Measurements from ENCODE around the gene XRCC3.

XRCC3 gene

DNA sequence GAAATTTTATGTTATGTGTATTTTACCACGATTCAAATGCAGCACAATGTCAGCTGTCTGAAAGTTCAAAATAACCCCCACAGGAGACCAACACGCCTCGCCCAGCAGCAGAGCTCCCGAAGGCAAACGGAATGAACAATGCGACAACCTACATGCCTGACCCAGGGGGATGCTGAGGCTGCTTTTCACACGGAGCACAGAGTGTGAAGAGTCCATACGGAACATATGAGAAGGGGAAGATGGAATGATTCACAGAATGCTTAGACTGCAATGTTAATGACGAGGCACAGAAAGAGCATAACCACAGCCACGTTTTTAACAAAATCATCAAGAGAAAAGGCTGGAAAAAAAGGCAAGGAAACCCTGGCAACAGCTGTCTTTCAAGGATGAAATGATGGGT is 22.9 kb upstream of the XRCC3 start:
- no peak for DNase-seq

GRCh38 chr14:103737432-103738045 is 22.3 kb upstream of the XRCC3 start:
- DNase-seq = no peak

GRCh38 chr14:103736546-103737431 is 21.5 kb upstream of the XRCC3 start:
- DNase-seq = no peak

GRCh38 chr14:103735815-103736545 is 20.7 kb upstream of the XRCC3 start:
- DNase-seq = no peak

- no peak for DNase-seq
Measured at GRCh38 chr14:103735439-103735814, 20.2 kb upstream of the XRCC3 start.

GRCh38 chr14:103735022-103735421 is 19.8 kb upstream of the XRCC3 start:
- DNase-seq = no peak

GRCh38 chr14:103734081-103734888 is 19.0 kb upstream of the XRCC3 start:
- DNase-seq = no peak

DNA sequence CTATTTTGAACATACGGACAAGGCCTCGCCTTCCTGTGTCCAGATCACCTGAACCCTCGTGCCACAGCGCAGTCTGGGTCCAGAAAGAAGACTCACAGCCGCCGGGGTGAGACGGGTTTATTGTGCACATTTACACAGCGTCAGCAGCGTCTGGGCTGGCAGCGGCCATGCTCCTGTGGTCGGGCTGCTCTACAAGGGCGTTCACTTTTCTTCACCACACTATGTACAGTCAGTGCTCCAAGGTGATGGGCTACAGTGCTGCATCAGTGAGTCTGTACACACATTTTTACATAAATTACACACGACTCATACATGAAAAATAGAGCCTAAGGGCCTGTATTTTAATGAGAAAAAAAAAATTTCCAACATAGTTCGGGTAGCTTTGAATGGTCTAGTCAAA is 18.4 kb upstream of the XRCC3 start:
- no peak for DNase-seq

DNA sequence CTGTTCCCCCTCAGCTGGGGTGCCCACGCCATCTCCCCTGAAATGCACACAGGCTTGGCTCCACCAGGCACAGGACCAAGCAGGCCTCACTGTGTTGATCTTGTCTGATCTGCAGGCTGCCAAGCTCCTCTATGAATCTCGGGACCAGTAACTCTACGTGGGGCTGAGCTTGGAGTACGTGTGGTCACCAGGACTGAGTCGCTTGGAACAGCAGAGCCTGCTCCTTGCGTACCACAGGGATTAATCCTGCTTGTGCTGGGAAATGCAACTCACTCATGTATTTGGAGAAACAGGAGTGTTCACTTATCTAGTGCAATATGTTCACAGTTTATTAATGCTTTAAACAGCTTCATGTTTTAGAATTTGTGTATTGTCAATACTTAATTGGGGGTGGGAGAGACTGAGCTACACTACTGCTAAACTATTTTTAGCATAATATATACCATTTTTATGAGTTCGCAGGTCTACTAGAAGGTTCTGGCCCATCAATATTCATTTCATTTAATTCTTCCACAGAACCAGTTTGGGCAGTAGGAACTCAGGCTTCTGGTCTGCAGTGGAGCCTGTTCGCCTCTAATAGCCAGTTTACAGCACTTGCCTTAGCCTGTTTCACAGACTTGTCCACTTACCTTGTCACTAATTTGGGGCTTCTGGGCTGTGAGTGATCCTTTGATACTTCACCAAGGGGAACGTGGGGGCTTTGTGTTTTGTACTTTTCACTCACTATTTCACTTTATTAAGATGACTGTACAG is 17.8 kb upstream of the XRCC3 start:
- DNase-seq = no peak

- no peak for DNase-seq
Measured at GRCh38 chr14:103731916-103732867, 16.9 kb upstream of the XRCC3 start.

GRCh38 chr14:103731481-103731880 is 16.2 kb upstream of the XRCC3 start:
- DNase-seq = no peak

GRCh38 chr14:103730490-103731035 is 15.3 kb upstream of the XRCC3 start:
- no peak for DNase-seq

DNA sequence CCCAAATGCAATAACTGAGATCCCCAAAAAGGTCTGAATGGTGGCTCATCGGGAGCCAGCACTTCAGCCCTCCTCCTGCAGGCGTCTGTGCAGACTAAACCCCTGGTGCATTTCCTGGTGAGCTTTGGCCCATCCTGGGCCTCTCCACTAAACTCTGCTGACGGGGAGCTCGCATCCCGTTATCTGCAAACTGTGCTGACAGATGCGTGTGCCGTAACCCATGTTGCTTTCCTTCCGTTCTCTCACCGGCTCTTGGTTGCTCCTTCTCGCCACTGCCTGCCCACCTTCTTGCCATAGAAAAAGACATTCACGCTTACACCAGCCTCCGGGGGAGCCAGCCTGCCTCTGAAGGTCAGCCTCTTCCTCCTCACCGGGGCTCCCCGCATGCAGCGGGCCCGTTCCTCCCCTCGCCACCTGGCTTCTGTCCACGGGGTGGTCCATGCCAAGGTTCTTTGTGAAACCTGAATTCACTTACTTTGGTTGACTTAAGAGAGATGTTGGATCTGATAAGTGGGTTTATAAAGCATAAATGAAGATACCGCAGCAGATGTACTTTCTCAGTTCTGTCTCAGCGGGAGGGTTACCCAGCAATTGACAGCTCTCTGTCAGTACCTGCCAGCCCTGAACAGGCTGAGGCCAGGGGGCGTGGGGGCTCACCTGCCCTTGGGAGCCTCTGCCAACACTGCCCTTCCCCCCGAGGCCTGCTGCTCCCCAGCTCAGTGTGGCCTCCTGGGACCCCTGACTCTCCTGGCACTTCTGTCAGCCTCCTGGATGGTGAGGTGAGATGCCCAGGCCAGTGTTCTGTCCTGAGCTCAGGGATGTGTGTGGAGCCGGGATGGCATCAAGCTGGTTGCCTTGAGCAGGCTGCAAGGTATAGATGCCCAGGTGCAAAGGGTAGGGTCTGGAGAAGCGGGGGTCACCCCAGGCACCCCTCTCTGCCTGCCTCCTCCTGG is 14.5 kb upstream of the XRCC3 start:
- no peak for DNase-seq

- no peak for DNase-seq
Measured at GRCh38 chr14:103728721-103729120, 13.5 kb upstream of the XRCC3 start.

- DNase-seq = no peak
Measured at GRCh38 chr14:103728141-103728540, 12.9 kb upstream of the XRCC3 start.

DNA sequence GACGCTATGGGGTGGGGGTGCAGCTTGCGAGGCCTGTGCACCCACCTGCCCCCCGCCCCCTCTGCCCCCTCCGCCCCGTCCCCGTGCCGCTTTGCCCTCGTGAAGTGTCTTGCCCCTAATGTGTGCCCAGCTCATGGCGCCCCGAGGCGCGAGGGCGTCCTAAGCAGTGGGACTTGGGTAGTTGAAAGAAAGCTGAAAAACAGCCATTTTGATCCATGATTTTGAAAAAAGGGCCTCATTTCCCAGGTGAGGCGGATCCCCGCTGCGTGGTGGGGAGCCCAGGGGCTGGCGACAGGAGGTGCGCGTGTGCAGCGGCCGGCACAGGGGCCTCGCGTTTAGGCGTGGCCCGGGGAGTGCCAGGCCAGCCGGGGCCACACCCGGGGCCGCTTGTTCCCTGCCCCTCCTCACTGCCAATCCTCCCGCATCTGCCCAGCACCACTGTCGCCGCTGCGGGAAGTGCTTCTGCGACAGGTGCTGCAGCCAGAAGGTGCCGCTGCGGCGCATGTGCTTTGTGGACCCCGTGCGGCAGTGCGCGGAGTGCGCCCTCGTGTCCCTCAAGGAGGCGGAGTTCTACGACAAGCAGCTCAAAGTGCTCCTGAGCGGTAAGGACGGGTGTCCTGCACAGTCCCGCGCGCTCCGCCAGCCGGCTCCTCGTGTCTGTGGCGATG is 12.2 kb upstream of the XRCC3 start:
- DNase-seq = no peak

DNA sequence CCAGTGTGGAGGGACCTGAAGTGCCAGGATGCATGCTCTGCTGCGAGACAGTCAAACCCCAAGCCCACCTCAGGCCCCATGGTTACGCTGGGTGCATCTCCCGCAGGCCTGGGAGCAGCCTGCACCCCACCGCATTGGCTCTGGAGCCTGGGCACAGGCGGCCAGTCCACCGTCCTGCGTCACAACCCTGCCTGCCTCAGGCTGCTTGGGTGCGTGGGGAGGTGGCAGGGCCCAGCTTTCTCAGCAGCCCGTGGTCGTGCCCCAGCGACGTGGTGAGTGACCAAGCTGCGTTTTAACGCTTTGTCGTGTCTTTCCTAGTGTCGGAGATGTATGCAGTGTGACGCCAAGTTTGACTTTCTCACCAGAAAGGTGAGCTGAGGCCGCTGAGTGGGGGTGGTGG is 11.2 kb upstream of the XRCC3 start:
- no peak for DNase-seq

DNA sequence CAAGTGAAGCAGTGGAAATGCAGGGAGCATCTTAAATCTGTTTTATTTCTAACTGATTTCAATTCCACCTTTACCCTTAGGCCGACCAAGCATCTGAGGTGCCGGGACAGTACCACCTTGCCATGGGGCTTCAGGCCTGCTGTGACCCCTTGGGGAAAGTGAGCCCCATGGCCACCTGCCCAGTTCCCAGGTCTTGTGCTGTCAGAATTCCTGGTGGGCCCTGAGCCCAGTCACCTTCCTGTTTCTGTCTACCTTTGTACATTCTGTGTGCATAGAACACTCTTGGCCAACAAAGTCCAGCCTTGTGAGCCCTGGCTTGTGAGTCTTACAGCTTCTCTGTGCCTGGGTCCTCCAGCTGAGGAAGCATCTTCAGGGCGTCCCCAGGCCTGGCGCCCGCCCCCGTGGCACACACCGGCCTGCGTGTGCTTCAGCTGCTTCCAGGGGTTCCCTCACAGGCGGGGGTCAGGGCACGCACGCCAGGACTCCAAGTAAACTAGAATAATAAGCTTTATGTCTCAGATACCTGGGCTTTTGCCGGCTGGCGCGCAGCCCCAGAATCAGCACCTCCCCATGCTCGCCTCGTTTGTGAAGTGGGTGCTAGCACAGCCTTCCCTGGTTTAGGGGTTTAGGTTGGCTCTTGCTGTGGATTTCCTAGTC is 10.6 kb upstream of the XRCC3 start:
- DNase-seq = no peak

Data from hippocampal formation (tissue), 2 donors.